Stromal cell of bone marrow (primary cell): ENCODE results near the gene LRTM2.

Experiments used
- DNase-seq: peaks from one replicate; pipeline ENCODE4 v3.0.0-alpha.2; 2012; ENCODE audit warnings: low read depth

Gene LRTM2

DNA sequence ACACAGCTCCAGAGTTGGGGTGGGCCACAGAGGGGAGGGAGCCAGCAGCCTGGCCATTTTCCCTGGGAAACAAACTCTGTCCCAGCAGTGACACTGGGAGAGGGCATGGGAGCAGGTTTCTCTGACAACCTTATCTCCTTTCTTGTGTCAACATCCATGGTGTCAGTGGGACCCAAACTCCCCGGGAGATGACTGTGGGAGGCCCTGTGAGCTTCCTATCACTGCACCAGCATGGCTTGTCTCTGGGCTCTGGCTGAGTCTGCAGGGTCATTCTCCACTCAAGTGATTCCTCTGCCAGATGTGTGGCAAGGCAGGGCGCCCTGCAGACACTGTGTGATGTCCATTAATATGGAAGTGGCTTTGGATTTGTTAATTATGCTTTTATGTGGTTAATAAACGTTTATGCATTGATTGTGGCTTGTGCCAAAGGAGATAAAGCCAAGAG, 10.1 kb downstream of the LRTM2 start:
- DNase-seq, result no peak

DNA sequence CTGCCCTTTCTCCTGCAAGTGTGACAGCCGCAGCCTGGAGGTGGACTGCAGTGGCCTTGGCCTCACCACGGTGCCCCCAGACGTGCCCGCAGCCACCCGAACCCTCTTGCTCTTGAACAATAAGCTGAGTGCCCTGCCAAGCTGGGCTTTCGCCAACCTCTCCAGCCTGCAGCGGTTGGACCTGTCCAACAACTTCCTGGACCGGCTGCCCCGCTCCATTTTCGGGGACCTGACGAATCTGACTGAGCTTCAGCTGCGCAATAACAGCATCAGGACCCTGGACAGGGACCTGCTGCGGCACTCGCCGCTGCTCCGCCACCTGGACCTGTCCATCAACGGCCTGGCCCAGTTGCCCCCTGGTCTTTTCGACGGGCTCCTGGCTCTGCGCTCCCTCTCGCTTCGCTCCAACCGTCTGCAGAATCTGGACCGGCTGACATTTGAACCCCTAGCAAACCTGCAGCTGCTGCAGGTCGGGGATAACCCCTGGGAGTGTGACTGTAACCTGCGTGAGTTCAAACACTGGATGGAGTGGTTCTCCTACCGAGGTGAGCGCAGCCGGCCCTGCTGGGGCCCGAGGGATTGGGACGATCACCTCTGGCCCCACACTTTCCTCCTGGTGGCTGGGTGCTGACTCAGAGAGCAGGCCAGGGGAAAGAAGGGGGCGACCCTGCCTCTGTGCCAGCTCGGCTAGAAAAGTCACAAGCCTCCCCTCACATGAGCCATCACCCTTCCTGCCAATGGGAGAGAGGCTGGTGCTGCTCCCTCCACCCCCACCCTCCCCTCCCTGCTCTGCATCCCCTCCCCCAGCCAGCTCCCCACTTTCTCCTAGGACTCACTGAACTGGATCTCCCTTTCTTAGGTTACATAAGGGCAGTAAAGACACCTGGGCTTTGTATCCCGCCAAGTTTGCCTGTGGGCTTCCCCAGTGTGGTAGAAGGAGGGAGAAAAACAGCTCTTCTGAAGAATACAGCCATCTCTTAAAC, 10.9 kb downstream of the LRTM2 start:
- no peak for DNase-seq

DNA sequence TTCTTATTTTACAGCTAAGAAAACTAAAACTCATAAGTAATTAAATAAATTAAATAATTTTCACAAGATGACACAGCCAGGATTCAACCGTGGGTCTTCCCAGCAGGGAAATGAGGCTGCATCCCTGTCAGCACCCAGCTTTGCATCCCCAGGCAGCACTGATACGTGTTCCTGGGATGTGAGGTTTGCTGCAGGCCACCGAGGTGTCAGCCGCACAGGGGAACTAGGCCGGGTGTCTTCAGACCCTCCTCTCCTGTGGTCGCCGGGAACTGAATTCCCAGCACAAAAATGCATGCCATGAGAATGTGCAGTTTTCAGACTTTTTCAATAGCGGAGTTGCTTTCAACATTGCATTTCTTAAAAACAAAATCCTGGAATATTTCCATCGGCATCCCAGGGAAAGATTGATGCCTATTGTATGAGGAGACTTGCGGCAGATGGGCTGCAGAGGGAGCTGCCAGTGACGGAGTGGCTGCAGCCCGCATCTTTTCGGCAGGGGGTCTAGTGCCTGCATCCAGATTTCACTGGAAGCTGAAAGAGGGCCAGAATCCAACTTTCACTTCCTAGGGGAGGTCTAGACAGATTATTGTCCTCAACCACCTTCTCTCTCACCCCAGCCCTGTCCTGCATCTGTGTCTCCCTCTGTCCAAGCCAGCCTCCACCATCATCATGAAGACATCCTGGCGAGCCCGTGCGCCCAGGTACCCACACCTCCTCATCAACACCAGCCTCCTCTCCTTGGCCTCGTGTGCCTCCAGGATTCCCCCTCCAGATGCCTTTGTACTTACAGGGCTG, 12.6 kb downstream of the LRTM2 start:
- no peak for DNase-seq

DNA sequence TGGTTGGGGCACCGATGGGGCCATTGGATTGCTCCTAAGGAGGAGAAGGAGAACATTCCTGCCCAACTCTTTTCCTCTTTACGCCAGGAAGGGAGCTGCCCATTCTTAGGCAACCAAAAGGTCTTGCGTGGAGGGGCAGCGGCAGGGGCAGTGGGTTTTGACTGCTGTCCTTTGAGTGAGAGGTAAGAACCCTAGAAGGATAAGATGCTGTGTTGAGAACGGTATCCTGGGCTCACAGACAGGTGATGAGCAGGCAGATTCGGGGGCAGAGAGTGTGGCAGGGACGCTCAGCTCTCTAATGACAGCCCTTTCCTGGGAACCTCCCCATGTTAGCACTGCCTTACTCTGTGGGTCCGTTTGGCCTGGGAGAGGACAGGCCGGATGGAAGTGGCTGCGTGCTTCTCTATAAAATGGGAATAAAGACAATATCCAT, 13.2 kb downstream of the LRTM2 start:
- no peak for DNase-seq

DNA sequence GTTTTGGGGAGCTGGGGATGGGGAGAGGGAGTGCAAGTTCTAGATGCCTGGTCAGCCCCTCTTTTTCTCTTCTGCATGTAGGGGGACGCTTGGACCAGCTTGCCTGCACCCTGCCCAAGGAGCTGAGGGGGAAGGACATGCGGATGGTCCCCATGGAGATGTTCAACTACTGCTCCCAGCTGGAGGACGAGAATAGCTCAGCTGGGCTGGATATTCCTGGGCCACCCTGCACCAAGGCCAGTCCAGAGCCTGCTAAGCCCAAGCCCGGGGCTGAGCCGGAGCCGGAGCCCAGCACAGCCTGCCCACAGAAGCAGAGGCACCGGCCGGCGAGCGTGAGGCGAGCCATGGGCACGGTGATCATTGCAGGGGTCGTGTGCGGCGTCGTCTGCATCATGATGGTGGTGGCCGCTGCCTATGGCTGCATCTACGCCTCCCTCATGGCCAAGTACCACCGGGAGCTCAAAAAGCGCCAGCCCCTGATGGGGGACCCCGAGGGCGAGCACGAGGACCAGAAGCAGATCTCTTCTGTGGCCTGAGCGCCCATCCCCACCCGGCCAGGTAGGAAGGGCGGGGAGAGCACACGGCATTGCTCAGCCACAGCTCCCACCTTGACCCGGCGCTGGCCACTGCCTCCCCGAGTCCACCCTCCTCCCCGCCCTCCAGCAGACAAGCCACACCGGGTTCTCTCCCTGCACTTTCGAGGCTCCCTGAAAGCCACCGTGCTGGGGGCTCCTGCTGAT, 14.0 kb downstream of the LRTM2 start:
- DNase-seq, result no peak

DNA sequence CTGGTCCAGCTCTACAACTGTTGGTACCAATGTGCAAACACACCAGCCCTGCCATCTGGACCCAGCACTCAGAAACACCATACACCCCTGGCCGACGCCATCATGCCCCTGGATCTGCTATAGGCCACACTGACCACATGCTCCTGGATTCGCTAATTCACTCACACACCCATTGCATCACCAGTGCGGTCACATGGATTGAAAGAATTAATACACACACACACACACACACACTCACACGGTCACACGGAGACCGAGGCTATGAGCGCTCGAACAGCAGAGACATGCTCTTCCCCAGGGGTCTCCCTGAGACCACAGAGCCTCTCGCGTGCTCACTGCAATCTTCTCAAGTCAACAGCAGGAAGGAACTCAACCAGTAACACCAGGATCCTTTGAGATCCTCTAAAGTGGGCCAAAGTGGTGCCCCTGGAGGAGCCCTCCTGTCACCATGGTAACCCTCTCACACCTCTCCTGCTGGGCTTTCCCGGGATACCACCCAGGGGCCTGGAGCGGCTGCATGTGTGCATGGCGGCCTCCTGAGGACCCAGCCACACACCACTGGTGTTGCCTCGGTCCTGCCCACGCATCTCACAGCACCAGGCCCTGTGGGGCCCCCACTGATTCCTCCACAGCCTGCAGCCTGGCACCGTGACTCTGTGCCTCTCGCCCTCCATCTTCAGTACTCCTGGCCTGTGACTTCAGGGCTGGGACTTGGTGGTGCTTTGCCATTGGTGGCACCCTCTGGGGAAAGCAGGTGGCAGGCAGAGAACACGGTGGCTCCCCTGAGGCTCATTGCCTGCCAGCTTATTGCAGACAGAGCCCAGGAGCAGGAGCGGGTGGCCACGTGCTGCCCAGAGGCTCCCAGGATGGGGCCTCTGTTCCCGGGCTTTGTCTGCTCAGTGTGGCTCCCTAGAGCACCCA, 15.1 kb downstream of the LRTM2 start:
- no peak for DNase-seq

DNA sequence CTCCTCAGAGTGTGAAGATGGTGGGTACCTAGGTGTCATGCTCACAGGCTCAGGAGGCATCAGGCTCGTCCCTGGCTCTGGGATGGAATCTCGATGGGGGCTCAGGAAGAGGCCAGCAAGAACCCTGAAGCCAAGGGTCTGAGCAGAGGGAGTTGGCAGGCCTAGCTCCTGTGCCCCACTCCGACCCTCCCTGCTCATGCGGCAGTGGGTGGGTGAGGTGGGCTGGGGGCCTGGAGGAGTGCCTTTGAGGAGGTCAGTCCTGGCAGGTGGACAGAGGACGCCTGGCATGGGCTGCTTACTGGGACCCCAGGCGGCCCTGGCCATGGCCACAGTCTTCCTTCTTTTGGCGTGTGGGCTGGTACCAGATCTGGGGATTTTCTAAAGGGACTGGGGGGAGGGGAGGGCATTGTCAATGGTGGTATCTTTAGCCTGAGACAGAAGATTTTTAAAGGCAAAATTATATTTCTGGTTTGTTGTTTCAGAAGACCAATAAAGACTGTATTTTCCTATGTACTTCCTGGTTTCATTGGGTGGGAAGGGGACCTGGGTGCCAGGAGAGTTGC, 16.0 kb downstream of the LRTM2 start:
- no peak for DNase-seq

DNA sequence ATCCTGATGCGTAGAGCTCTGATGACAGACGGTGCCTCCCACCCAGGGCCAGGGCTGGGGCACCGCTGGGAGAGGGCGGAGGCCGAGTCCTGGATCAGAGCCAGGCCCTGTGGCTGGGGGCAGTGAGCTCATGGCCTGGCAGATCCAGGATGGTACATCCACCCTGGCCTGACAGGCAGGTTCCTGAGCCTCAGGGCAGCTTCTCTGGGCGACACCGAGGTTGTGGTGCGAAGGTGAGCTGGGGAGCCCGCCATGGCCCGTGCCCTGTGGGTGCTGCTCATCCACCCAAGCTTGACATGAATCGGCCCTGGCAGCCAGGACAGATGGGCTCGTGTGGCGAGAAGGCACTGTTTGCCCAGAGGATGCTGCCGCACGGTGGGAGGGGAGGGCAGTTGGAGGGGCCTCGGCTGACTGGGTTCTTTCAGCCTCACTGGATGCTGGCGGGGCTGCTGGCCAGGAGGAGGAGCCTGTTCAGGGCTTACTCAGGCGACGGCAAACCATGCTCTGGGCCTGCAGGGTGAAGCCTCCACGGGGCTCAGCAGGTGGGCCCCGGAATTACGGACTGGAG, 16.6 kb downstream of the LRTM2 start:
- no peak for DNase-seq

DNA sequence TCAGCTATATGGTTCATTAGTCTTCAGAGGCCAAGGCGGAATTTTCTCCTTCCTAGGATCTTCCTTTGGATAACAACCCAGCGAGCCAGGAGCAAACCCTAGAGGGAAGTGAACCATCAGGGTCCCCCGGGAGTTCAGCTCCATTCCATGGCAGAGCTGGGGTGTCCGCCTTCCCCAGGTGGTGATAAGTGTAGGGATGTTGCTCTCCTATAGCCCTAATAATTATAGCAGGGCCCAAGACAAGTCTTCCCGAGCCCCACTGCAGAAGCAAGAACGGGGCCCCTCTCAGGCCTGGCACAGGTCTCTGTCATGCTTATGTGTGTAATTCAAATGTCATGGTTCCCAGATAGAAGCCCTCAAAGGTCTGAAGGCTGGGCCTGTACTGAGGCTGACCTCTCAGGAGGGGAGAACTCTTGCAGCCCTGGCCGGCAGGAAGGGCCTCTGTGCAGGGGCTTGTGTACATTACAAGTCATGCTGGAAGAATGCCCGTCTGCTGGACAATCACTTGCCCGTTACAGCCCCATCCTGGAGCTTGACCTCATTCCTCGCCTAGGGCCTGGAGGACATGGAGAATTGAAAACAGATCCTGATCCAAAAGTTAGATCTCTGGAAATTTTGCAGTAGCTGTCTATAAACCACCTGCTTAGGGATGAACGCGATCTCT, 17.3 kb downstream of the LRTM2 start:
- no peak for DNase-seq

DNA sequence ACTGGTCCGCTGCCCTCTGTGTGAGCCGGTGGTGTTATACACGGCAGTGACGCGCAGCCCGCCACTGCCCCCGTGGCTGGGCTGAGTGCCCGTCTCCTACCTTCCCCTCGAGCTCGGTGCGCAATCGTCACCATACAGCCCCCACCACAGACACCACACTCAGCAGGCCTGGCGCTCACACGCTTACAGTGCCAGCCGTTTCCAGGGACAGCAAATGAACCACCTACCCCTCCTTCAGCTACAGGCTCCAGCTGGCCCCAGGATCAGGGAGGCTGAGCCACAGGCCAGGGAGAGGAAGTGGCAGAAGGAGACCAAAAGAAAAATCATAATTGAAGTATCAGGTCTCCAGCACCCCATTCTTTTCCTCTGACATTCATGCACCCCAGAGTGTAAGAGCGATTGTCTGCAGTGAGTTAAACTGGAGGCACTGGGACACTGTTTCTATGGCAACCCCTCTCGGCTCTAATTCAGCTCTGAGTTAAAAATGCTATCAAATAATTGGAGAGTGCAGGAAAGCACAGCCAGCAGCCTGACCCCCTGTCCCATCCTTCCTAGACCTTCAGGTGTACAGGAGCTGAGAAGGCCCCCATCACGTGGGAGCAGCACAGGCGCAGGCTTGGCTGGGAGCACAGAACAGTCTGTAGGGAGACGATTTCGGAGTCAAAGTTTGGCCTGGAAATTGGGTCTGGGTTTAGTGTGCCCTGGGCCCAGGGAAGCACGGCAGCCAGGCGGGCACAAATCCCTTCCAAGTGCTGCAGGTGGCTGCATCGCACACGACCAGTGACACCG, 18.0 kb downstream of the LRTM2 start:
- no peak for DNase-seq

DNA sequence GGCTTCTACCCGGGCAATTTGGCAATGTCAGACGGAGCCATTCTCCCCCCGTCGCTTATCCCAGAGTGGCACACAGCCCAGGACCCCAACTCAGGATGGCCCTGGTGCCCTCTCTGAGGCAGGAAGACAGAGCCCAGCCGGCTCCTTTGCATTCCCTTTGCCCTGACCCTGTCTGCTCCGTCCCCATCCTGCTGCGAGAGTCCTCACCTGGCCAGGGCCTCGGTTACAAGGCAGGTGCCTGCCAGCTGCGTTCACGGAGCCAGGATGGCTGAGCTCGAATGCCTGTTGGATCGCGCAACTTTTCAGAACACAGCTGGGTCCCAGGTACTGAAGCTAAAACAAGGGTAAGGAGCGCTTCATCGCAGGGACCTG, 18.6 kb downstream of the LRTM2 start:
- DNase-seq, result no peak

DNA sequence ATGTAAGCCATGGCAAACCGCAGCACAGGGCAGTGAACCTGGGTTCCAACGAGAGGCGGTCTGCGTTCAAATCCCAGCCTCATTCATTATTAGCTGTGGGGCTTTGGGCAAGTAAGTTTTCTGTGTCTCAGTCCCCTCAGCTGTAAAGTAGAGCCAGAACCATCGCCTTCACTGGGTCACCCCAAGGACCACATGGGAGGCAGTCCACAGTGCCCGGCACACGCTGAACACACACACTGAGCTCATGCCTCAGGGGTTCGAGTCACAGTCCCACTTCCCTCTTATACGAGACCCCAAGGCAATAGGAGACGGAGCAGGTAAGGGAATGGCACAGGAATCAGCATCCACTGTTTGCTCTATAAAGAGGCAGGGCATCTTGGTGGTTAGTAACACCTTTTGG, 19.1 kb downstream of the LRTM2 start:
- no peak for DNase-seq

DNA sequence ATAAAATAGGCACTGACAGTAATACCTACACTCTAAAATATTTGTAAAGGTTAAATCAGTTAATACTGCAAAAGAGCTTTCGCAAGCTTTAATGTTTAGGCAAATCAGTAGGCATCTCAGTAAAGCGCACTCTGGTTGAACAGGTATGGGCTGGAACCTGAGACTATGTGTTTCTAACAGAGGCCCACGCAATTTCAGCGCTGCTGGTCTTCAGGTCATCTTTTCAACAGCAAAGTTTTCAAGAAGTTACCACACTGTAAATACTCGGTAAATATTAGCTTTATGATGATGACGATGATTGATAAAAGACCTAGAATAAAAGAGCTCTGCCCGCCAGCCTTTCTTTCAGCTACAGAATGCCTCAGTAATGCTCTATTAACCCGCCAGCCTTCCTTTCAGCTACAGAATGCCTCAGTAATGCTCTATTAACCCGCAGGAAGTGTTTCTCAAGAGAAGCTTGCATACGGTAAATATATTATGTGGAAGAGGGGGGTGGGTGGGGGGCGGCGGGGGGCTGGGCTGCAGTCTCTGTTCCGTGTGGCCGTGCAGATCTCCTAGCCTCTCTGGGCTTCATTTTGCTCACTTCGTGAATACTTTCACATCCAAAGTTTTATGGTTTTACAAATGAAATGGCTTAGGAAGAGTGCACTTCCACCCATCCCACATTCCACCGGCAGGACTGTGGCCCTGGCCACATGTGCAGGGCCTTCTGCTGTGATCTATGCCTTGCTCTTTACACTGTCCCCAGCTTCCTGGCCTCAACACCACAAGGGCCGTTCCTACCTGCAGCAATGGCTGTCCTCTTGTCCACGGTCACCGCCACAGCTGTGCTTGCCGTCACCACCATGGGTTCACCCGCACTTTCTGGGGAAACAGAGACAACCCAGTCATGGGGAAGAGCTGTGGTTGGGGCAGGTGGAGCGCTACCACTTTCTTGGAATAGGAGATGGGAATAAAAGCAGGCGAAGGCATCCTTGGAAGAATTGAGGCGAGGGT, 19.9 kb downstream of the LRTM2 start:
- DNase-seq, result no peak

DNA sequence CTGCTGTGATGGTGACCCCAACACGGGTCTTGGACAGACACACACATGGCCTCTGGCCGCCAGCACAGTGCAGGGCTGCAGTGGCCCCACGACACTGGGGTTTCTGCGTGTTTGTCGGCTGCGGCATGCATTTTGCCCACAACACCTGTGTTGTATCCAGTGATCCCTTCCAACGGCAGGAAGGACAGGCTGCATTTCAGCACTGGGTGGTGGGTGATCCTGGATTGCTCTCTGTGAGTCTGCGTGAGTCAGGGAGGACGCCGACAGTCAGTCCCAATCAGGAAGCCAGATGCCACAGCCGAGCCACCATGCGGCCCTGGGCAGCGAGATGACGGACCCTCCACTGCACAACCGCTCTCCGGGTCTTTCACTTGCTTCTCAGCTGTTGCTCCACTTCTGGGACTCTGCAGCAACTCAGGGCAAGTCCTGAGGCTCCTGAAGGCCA, 20.6 kb downstream of the LRTM2 start:
- no peak for DNase-seq

DNA sequence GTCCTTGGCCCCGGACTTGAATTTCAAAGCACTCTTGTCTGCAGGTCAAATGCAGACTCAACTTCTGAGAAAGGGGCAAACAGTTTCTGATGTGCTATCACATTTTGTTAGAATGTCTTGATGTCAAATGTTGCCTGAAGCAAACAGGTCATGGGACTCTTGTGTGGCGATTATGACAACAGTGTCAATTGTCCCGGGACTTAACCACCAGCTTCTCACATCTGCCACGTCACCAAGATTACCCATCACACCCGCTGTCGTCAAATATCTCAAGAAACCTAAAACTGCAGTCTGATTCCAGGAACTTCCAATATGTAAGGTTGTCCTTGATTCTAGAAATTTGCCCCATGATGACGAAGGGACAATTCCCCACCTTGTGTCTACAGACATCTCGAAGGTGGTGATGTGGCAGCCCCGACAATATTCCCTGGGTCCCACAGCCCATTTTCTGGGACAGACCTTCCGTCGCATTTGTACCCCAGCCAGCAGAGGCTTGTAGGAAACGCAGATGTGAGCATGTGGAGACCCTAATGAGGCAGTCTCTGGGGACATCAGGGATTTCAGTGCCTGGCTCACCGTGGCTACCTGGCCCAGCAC, 21.3 kb downstream of the LRTM2 start:
- no peak for DNase-seq

DNA sequence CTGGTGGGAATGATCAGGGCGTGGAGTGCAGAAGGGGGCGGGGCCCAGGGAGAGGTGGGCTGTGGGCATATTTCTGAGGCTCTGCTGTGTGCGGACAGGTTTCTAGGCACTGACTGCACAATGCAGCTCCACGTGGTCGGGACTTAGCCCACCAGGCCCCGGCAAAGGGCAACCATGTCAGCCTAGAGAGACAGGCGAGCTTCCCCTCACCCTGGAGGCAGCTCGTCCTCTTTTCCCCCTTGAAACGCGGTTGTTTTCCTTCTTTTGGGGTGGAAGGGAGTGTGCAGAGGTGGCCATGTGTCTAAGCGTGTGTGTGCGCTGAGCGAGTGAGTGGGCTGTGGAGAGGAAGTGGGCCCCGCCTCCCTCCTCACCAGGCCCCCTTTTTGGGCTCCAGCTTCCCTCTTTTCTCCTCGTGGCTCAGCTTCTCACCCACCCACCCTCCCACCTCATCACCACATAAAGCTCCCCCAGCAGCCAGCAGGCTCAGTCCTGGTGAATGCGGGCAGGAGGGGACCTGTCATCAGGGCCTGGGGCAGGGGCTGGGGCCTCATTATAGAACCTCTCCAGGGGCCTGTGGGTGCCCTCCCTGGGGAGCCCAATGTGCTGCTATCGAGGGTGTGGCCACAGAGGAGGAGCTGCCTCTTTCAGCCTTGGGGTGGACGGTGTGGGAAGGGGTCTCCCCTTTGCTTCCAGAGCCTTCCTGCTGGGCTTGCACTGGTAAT, 22.0 kb downstream of the LRTM2 start:
- DNase-seq, result no peak
